GM19372 (cell line): ENCODE data around the gene VAMP4.
"Not testable (repeated sequence)": the region's sequence is repeated elsewhere in the genome, so short reads cannot be mapped to it uniquely, and the experiment has no call there.

Source experiments
- ATAC-seq: cut with Tn5 transposase; IDR thresholded peaks from one replicate; pipeline ENCODE4 v1.9.1; 2021; ENCODE audit warnings: mild to moderate bottlenecking, low read depth, moderate library complexity; ENCODE audit not compliant: unreplicated experiment

The VAMP4 gene

DNA sequence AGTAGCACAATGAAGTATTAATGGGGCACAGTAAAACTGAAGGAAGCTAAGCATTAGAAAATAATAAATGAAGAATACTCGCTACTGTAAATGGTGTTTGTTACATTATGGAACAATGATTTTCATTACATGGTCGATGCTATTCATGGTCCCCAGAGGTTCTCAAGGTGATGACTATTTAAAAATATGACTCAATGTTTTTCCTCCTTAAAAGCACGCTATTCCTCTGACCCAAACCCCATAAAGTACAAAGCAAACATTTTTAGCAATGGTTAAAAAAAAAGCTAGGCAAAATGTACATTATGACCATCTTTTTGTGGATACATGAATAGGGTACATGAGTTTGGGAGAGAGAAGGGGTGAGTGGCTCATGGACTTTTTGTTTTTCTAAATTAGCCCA, 34.3 kb downstream of the VAMP4 start:
- no peak for ATAC-seq

DNA sequence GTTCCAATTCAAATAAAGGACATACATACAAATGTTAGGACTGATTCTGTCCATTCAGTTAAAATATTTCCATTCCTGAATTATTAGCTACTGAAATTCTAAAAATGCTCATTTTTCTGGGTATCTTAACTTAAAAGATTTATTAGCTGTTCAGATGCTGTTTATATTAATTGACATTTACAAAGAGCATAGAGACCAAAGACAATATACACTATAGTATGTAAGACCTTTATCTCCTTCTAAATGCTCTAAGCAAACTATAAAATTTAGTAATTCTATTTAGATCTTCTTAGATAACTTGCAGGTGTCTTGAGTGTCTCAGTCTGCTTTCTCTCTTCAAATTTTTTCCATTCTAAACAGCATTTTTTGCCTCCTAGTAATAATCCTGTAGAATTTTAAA, 39.3 kb downstream of the VAMP4 start:
- no peak for ATAC-seq

DNA sequence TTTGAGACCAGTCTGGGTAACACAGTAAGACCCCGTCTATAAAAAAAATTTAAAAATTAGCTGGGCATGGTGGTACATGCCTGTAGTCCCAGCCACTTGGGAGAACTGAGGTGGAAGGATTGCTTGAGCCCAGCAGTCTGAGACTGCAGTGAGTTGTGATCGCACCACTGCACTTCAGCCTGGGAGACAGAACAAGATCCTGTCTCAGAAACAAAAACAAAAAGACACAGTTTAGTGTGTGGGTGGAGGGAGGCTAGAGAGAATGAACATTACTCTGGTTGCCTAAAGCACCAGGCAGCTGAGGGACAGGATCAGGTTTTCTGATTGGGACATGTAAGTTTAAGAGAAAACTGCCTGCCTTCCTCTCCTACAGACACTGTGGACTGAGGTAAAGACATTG, 42.3 kb downstream of the VAMP4 start:
- ATAC-seq: no peak

DNA sequence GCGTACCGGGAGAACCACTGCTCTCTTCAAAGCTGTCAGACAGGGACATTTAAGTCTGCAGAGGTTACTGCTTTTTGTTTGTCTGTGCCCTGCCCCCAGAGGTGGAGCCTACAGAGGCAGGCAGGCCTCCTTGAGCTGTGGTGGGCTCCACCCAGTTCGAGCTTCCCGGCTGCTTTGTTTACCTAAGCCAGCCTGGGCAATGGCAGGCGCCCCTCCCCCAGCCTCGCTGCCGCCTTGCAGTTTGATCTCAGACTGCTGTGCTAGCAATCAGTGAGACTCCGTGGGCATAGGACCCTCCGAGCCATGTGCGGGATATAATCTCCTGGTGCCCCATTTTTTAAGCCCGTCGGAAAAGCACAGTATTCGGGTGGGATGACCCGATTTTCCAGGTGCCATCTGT, 46.1 kb downstream of the VAMP4 start:
- not testable (repeated sequence) for ATAC-seq

DNA sequence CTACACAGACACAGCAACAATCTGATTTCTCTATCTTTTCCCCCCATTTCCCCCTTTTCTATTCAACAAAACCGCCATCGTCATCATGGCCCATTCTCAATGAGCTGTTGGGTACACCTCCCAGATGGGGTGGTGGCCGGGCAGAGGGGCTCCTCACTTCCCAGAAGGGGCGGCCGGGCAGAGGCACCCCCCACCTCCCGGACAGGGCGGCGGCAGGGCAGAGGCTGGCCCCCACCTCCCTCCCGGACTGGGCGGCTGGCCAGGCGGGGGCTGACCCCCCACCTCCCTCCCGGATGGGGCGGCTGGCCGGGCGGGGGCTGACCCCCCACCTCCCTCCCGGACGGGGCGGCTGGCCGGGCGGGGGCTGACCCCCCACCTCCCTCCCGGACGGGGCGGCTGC, 48.3 kb downstream of the VAMP4 start:
- not testable (repeated sequence) for ATAC-seq

DNA sequence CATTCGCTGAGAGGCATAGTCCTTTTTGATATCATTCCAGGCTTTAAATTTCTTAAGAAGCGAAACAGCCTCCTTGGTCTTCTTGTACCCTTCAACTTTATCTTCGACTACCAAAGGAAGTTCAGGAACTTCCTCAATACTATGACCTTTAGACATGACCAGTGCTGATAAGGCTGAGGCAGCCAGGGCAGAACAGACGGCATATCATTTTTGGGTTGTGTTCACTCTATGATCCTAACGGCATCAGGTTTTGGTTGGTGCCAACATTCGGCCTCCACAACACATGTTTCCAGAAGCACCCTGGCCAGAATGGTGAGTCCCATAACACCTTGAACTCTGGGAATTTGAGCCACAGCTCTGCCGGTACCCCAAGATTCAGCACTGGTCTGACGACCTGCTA, 58.0 kb downstream of the VAMP4 start:
- ATAC-seq: no peak

DNA sequence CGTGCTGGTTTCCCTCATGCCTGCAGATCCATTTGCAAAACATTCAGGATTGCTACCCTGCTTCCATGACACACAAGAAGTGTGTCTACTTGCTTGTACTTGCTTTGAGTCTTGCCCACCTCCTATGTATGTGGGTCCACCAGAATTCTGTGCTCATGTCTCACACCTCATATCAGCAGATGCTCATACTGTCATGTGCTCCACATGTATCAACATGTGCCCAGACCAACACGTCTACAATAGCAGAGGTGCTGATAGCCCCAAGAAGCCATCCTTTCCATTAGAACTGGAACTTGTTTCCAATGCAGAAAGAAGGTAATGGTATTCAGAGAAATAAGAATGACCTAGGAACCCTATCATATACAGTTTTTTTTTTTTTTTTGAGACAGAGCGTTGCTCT, 61.5 kb downstream of the VAMP4 start:
- ATAC-seq: no peak

DNA sequence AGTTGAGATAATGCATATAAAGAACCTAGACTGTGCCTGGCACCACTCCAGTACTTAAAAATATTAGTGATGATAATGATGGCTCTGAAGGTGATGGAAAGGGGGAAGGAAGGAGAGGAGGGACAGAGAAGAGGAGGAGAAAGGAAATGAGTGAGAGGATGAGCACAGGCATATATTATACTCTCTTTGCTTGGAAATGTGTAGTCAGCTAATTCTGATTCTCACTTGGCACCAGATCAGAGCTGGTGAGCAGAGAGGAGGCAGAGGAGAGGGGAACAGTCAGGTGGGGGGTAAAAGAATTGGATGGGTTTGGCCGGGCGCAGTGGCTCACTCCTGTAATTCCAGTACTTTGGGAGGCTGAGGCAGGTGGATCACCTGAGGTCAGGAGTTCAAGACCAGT, 65.0 kb downstream of the VAMP4 start:
- ATAC-seq: no peak

DNA sequence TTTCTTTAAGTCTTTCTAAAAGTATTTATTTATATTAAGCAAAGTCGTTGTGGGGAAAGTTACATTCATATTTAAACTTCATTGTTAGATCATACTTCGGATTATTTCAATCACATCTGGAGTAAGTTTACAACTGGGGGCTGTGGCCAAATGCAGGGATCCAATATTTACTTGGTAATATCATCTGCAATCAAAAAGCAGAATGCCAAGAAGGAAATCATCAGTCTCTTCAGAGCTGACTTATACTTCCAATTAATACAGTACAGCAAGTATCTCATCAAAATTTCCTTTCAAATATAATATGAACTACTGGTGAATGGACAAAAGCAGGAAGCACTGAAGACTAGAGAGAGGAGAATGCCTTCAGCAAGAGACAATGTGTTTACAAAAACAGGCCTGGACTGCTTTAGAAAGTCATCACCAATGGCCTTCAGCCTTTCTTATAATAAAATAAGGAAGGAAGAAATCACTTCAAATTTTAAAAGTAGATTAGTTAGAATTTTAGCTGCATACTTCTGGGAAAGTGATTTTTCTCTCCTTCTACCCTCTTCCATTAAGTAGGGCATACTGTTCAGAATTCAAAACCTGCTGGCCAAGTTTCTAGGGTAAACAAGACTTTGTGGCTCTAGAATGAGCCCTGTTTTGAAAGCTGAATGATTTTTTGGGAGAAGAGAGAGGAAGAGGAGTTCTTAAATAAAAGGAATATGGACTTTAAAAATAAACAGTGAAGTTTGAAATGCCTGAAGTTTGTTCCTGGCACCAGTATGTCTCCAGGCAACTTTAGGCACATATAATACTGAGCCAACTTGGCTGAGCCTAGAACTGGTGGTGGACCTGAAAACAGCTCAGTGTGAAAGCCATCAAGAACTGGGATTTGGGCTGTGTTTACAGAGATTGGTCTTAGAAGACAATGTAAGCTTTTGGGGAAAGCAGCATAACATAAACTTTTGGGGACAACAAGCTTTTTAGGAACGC, 67.1 kb downstream of the VAMP4 start:
- no peak for ATAC-seq

DNA sequence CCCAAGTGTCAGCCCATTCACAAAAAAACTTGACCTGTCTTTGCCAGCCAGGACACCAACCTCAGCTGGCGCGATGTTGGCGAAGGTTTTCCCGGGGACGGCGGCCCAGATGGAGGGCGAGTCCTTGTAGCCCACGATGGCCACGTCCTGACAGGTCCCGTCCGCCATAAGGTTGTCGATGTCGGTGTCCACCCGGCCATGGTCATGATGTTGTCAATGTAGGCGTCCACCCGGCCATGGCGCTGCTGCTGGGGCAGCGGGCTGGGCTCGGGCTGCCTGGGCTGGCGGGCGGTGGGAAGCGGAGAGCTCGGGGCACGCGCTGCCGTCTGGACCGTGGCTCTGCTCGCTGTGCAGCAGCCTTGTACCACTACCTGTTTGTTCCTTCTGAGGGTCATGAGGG, 71.1 kb downstream of the VAMP4 start:
- ATAC-seq: no peak

DNA sequence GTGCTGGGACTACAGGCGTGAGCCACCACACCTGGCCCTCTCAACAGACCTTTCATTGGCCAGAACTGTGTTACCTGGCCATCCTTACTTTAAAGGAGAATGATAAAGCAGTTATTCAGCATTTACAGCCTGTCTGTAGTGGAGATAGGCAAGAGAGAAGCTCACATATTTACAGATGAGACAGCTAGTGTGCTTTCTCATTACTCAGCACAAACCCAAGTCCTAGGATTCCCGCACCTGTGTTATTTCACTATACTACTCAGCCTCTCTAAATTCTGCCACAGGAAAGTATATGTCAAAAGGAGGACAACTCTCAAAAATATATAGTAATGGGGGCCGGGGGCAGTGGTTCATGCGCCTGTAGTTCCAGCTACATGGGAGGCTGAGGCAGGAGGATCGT, 73.5 kb downstream of the VAMP4 start:
- ATAC-seq: no peak

DNA sequence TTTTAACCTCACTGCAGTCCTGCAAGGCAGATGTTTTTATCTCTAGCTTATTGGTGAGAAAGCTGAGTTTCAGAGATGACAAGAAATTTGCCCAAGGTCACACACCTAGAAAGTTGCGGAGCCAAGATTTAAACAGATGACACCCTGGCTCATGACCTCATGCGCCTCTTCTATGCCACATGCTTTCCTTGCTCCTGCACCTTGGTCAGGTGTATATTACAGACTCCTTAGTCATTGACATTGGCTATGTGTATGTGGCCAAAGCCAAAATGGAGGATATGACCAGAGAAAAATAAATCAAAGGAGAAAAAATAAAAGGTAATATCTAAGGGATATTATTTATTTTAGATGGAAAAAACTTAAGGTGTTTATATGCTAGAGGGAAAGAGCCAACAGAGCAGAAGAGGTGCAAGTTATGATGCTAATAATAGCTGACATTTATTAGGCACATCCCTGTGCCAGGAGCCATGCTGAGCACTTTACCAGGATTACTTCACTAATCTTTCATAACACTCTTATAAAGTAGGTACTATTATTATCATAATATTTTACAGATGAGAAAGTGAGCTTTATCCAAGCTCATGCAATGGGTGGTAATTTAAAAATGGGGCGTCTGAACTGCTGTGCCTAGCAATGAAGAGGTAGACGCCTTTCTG, 75.6 kb downstream of the VAMP4 start:
- ATAC-seq: no peak

DNA sequence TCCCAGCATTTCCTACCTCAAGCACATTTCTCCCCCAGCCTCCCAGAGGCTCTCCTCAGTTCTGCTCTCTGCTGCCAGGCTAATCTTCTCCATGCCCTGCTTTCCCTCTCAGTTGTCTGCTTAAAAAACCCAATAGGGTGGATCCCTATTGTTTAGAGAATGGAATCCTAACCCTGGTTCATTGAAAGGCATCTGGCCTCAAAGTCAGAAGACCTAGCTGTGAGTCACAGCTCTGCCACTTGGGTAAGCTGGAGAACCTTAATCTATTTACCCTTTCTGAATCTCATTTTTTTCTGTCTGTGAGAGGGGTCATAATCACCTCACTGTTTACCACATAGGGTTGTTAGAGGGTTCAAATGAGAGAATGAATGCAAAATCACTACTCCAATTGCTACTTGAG, 76.9 kb downstream of the VAMP4 start:
- no peak for ATAC-seq

DNA sequence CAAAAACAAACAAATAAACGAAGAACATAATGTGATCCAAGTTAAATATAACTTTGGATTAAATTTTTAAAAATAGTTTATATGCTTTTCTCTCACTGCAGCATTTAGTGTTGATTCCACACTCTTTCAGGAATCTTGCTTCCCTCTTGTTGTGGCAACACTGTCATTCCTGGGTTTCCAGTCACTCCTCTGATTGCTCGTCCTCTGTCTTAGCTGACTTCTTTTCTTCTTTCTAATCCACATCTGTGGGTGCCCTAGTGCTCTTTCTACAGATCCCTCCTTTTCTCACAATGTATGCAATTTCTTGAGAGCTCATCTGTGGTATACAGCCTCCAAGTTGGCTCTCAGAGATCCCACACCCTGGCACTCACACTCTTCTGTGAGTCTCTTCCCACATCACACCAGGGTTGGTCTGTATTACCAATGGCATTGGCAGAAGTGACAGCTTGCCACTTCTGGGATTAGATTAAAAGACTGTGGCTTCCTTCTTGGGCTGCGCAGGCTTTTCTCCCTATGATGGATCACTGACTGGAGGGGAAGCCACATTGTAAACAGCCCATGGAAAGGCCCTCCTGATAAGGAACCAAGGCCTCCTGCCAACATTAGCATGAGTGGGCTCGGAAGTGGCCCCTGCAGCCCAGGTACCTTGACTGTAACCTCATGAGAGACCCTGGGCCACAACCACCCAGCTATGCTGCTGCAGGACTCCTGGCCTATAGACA, 77.8 kb downstream of the VAMP4 start:
- no peak for ATAC-seq

DNA sequence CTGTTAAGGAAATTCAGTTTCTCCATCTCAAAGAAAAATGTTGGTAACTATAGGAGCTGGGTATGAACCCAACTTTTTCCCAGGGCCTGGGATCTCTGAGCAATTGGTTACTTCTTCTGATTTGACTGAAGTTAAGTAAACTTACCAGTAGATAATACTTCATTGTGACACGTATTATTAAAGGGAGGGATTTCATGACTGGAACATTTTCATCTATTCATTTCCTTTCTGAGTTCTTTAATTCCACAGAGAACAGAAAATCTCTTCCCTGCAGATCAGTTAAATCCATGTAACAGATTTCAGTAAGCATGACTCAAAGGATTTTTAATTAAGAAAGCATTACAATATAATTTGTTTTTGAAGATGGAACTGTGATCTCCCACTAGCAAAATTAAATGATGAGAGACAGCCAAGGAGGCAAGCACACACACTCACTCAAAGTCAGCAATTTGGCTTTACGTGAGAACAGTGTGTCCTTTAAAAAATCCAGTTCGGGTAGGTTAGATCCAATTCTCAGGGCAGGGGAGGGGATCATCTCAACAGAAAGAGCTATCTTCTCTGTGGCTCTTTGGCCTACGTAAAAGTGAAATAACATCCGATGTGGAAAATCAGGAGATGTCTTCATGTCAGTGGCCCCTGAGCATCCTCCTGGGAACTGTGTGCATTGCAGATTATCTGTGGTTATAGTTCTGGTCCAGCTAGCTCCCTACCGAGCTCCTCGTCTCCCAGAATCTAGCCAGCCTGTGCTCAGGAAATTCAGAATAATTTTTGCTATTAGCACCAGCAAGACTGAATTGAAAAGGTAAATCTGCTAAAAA, 78.6 kb downstream of the VAMP4 start:
- no peak for ATAC-seq

DNA sequence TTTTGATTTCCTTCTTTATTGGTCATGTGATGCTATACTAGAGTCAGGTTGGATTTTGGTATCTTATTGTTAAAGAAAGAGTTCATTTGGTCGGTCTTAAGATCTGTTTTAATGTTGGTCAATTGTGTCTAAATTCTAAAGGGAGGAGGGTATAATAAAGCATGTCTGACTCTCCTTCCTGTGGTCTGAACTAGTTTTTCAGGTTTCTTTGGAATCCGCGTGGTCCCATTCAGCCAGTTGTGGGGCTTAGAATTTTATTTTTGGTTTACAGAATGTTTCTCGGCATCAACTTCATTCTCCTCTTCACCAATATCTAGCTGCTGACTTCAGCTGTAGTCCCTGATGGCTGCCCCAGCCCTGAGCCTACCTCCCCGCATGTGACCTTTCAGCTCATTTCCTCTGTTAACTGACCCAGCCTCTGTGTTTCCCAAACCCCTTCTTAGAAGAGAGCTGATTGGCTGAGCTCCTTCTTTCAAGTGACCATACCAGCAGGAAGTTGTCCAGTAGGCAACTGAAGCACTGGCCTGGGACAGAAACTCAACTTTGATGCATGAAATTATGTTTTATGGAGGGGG, 80.7 kb downstream of the VAMP4 start:
- no peak for ATAC-seq

DNA sequence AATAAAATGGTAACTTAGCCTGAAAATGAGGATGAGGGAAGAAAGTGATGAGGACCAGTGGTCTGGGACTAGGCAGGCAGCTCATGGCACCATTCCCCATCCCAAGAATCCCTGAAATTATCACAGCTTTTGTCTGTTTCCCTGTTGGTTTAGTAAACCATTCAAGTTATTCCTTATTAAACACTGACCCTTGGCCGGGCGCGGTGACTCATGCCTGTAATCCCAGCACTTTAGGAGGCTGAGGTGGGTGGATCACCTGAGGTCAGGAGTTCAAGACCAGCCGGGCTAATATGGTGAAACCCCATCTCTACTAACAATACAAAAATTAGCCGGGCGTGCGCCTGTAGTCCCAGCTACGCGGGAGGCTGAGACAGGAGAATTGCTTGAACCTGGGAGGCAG, 85.7 kb downstream of the VAMP4 start:
- not testable (repeated sequence) for ATAC-seq

DNA sequence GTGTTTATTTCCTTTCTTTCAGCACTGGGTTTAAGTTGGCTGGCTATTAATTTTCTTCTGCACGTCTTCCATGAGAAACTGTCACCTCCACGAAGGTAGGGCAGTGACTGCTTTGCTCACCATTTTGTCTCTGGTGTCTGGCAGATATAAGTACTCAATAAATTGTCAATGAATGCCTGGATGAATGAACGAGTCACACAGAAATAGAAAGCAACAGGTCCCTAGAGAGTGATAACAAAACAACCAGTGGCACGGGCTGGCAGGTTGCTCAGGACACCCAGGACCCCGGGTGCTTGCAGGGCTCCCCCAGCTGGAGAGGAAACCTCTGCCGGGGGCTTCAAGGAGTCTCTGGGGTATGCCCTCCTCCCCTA, 86.1 kb downstream of the VAMP4 start:
- ATAC-seq: no peak

DNA sequence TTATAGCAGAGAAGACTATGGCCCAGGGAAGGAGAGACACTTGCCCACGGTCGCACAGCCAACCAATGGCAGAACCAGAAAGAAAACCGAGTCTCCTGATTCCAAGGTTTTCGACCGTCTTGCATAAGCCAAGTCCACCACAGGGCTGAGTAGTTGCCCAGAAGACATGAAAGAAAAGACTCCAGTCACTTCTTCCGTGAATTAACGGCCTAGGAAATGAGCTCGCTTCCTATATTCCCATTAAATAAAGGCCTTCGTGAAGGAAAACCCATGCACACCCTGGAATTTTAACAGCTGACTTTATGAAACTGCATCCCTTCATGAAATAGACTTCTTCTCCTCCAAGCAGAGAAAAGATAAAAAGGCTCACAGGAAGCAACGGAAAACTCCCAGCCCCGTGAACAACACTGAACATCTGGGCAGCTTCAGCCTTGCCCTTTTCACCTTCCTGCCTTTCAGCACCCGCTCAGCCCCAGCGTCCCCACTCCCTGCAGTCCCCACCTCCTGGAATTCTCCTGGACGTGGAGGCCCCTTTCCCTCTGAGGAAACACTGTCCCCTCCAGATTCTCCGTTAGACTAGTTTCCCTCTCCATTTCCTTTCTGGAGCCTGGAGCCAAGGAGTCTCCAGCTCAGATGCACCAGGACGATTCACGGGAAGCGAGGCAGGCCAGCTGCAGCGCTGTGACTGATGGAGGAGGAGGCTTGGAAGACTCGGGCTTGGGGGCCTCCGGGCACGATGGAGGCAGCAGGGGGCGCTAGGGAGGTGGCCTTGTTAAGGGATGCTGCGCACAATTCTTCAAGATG, 86.7 kb downstream of the VAMP4 start:
- no peak for ATAC-seq
